PC-3 (cell line): Measurements from ENCODE around the gene SIT1. TPM values are rescaled to one million over a fixed set of nuclear protein-coding genes. Genes with fewer than 3 reads are reported as not detected.

ENCODE experiments used
- ATAC-seq: fragments of 200-7000 bp; cut with Tn5 transposase; 2 replicates; pipeline ENCODE4 v1.9.1; 2020; ENCODE audit warnings: mild to moderate bottlenecking, moderate library complexity
- BruUV-seq: library from RNA; stranded (reverse); fragments of 400-500 nt; replicated peaks from 2 replicates; lab custom pipeline; 2021; lab: Mats Ljungman, UMichigan
- CTCF ChIA-PET: fragments of 300-600 bp; sonication (Branson Sonifier 250); formaldehyde crosslinking; loops from one replicate; lab custom pipeline; 2022; ENCODE audit warnings: antibody characterized with exemption; lab: Charles Lee
- POLR2A ChIA-PET: fragments of 300-600 bp; sonication (Branson Sonifier 250); formaldehyde crosslinking; loops from one replicate; lab custom pipeline; 2022; ENCODE audit warnings: antibody characterized with exemption; ENCODE audit not compliant: unreplicated experiment; lab: Charles Lee
- DNase-seq: peaks from one replicate; pipeline ENCODE4 v3.0.0-alpha.2; 2015
- H2AFZ ChIP-seq: fragments of 300-600 bp; sonication (generic); 2 replicates; pipeline ENCODE4 v1.6.0; 2016; ENCODE audit warnings: antibody characterized with exemption, low read length
- H3F3A ChIP-seq: fragments of 300-600 bp; sonication (generic); one replicate; pipeline ENCODE4 v1.6.0; 2017; ENCODE audit warnings: antibody characterized with exemption, low read length, control low read depth, mild to moderate bottlenecking; ENCODE audit not compliant: unreplicated experiment
- H3K27ac ChIP-seq: fragments of 300-600 bp; sonication (generic); 2 replicates; pipeline ENCODE4 v1.5.1; 2016; ENCODE audit warnings: mild to moderate bottlenecking, low read length
- H3K27me3 ChIP-seq: fragments of 300-600 bp; sonication (generic); 2 replicates; pipeline ENCODE4 v1.6.1; 2016; ENCODE audit warnings: low read length, mixed read lengths
- H3K36me3 ChIP-seq: fragments of 300-600 bp; sonication (generic); 2 replicates; pipeline ENCODE4 v1.6.1; 2016; ENCODE audit warnings: low read depth, mixed run types, low read length, mixed read lengths
- H3K4me1 ChIP-seq: fragments of 300-600 bp; sonication (generic); 2 replicates; pipeline ENCODE4 v1.5.1; 2016; ENCODE audit warnings: low read length; ENCODE audit not compliant: insufficient read depth
- H3K4me2 ChIP-seq: fragments of 300-600 bp; sonication (generic); 2 replicates; pipeline ENCODE4 v1.6.0; 2016; ENCODE audit warnings: low read length
- H3K4me3 ChIP-seq: fragments of 300-600 bp; sonication (generic); 2 replicates; pipeline ENCODE4 v1.5.1; 2016; ENCODE audit warnings: mild to moderate bottlenecking, low read length, mixed read lengths
- H3K79me2 ChIP-seq: fragments of 300-600 bp; sonication (generic); 2 replicates; pipeline ENCODE4 v1.6.1; 2017; ENCODE audit warnings: low read length, mixed read lengths
- H3K9ac ChIP-seq: fragments of 300-600 bp; sonication (generic); 2 replicates; pipeline ENCODE4 v1.6.0; 2016; ENCODE audit warnings: mild to moderate bottlenecking, low read length
- H3K9me2 ChIP-seq: fragments of 300-600 bp; sonication (generic); replicated peaks from 2 replicates; pipeline ENCODE4 v1.6.1; 2016; ENCODE audit warnings: mixed run types, low read length, mixed read lengths
- H3K9me3 ChIP-seq: fragments of 300-600 bp; sonication (generic); 2 replicates; pipeline ENCODE4 v1.6.1; 2016; ENCODE audit warnings: low read length, mixed read lengths
- H4K20me1 ChIP-seq: fragments of 300-600 bp; sonication (generic); 2 replicates; pipeline ENCODE4 v1.6.1; 2016; ENCODE audit warnings: low read length, mixed read lengths
- CTCF ChIP-seq: fragments of 300-600 bp; sonication (generic); conservative IDR thresholded peaks from 2 replicates; pipeline ENCODE4 v1.5.1; 2017; ENCODE audit warnings: antibody characterized with exemption, low read depth, mild to moderate bottlenecking, low read length
- EZH2 ChIP-seq: fragments of 300-600 bp; sonication (generic); IDR thresholded peaks from one replicate; pipeline ENCODE4 v1.6.1; 2017; ENCODE audit warnings: antibody characterized with exemption, mild to moderate bottlenecking, low read length; ENCODE audit not compliant: unreplicated experiment
- EZH2phosphoT487 ChIP-seq: fragments of 300-600 bp; sonication (generic); IDR thresholded peaks from 2 replicates; pipeline ENCODE4 v1.6.1; 2018; ENCODE audit warnings: mild to moderate bottlenecking, antibody characterized with exemption, low read length, borderline replicate concordance
- intact Hi-C: fragments of 100-400 bp; cut with micrococcal nuclease; formaldehyde crosslinking; loops from 2 replicates; pipeline ENCODE4 v1.9.0; 2023
- total RNA-seq: library from RNA; depleted of rRNA; stranded (reverse); fragments of >200 nt; gene quantifications from 2 replicates; pipeline ENCODE4 v1.2.3, GENCODE V29; 2014

Gene SIT1
- total RNA-seq, 1 experiment from 2014 or later: not detected

- Histone ChIP-seq H3K9me3 (no peaks in the 10 kb centered on the region), H3K4me3 (no peak overlapping the region), H3K27ac (no peak overlapping the region), H2AFZ (no peak overlapping the region), H3K36me3 (no peaks in the 10 kb centered on the region; the same call in 1 of the 2 replicates), H3F3A (no peaks in the 10 kb centered on the region), H3K9me2 (no peaks in the 10 kb centered on the region), H3K4me1 (peaks cover 8% of the 10 kb centered on the region; the same call in 1 of the 2 replicates), H4K20me1 (no peaks in the 10 kb centered on the region), H3K27me3 (no peaks in the 10 kb centered on the region), H3K4me2 (no peak overlapping the region), H3K9ac (no peak overlapping the region), H3K79me2 (peaks cover 14% of the 10 kb centered on the region)
- DNase-seq (no peak), ATAC-seq (no peak)
- ChIA-PET CTCF (no interaction called here), POLR2A (no interaction called here)
- TF ChIP-seq CTCF: no peak
- intact Hi-C loops: no loop called here
- BruUV-seq: no TSS peak
These were observed 40.9 kb downstream of the SIT1 start for GRCh38 chr9:35609820-35610163.

- H3K27me3 ChIP-seq: no peaks in the 10 kb centered on the region
- no peaks in the 10 kb centered on the region; the same call in 1 of the 2 replicates for H3K36me3 ChIP-seq
- no peak for TF ChIP-seq EZH2
- TF ChIP-seq CTCF: no peak
- no peak for TF ChIP-seq EZH2phosphoT487
- no peaks in the 10 kb centered on the region for H3K9me2 ChIP-seq
- DNase-seq (no peak), ATAC-seq (no peak)
- H3F3A ChIP-seq: no peaks in the 10 kb centered on the region
- ChIA-PET CTCF (no interaction called here), POLR2A (no interaction called here)
- peaks cover 14% of the 10 kb centered on the region for H3K79me2 ChIP-seq
- H3K4me3 ChIP-seq: no peak overlapping the region
- H3K9me3 ChIP-seq: no peaks in the 10 kb centered on the region
- H3K4me1 ChIP-seq: peaks cover 8% of the 10 kb centered on the region; the same call in 1 of the 2 replicates
- H3K27ac ChIP-seq: no peak overlapping the region
- intact Hi-C loops: no loop called here
- BruUV-seq: no TSS peak
- no peak overlapping the region for H2AFZ ChIP-seq
- no peak overlapping the region for H3K9ac ChIP-seq
- H3K4me2 ChIP-seq: no peak overlapping the region
- no peaks in the 10 kb centered on the region for H4K20me1 ChIP-seq
These were observed 41.5 kb downstream of the SIT1 start for GRCh38 chr9:35609001-35609819.

- Histone ChIP-seq H3K9me2 (no peaks in the 10 kb centered on the region), H3K79me2 (peaks cover 14% of the 10 kb centered on the region), H3K4me2 (no peak overlapping the region), H2AFZ (no peak overlapping the region), H3K36me3 (no peaks in the 10 kb centered on the region; the same call in 1 of the 2 replicates), H3K27ac (no peak overlapping the region), H4K20me1 (no peaks in the 10 kb centered on the region), H3K9ac (no peak overlapping the region), H3K9me3 (no peaks in the 10 kb centered on the region), H3F3A (peaks cover 3% of the 10 kb centered on the region), H3K27me3 (no peaks in the 10 kb centered on the region), H3K4me1 (peaks cover 13% of the 10 kb centered on the region), H3K4me3 (no peak overlapping the region)
- no peak for DNase-seq
- no peak for ATAC-seq
- intact Hi-C loops: no loop called here
- ChIA-PET CTCF (no interaction called here), POLR2A (no interaction called here)
- TF ChIP-seq EZH2phosphoT487 (no peak), EZH2 (no peak), CTCF (no peak)
- BruUV-seq: no TSS peak
These were observed 42.5 kb downstream of the SIT1 start for GRCh38 chr9:35608221-35608620.
